Calu3 (cell line): ENCODE results near the gene LACTB. TPM values are rescaled to one million over a fixed set of nuclear protein-coding genes. Genes with fewer than 3 reads are reported as not detected.

Experiments
- BruUV-seq: library from RNA; stranded (reverse); fragments of 400-500 nt; replicated peaks from 2 replicates; lab custom pipeline; 2021; lab: Mats Ljungman, UMichigan
- CTCF ChIA-PET: fragments of 300-600 bp; sonication (Branson Sonifier 250); formaldehyde crosslinking; loops from one replicate; lab custom pipeline; 2022; ENCODE audit warnings: antibody characterized with exemption; lab: Charles Lee
- DNase-seq: peaks from one replicate; pipeline ENCODE4 v3.0.0; 2022
- H3K27ac Mint-ChIP-seq: one replicate; pipeline ENCODE4 v1.8.0; 2022; ENCODE audit warnings: mixed read lengths; ENCODE audit not compliant: unreplicated experiment
- H3K27me3 Mint-ChIP-seq: one replicate; pipeline ENCODE4 v1.8.0; 2022; ENCODE audit warnings: mixed read lengths; ENCODE audit not compliant: unreplicated experiment
- H3K36me3 Mint-ChIP-seq: one replicate; pipeline ENCODE4 v1.8.0; 2022; ENCODE audit warnings: mild to moderate bottlenecking, moderate library complexity, mixed read lengths; ENCODE audit not compliant: insufficient read depth, unreplicated experiment
- H3K4me1 Mint-ChIP-seq: one replicate; pipeline ENCODE4 v1.8.0; 2022; ENCODE audit warnings: mild to moderate bottlenecking, low read depth, mixed read lengths; ENCODE audit not compliant: unreplicated experiment
- H3K4me3 Mint-ChIP-seq: one replicate; pipeline ENCODE4 v1.8.0; 2022; ENCODE audit warnings: mild to moderate bottlenecking, low read depth, moderate library complexity, mixed read lengths; ENCODE audit not compliant: unreplicated experiment
- H3K9me3 Mint-ChIP-seq: one replicate; pipeline ENCODE4 v1.8.0; 2022; ENCODE audit warnings: low read depth, mixed read lengths; ENCODE audit not compliant: unreplicated experiment
- CTCF ChIP-seq: fragments of 200-600 bp; IDR thresholded peaks from one replicate; pipeline ENCODE4 v1.8.0; 2022; ENCODE audit warnings: antibody characterized with exemption; ENCODE audit not compliant: unreplicated experiment
- intact Hi-C: fragments of 100-400 bp; cut with micrococcal nuclease; formaldehyde crosslinking; loops from one replicate; pipeline ENCODE4 v1.10.0; 2022; ENCODE audit not compliant: unreplicated experiment
- total RNA-seq: library from RNA; stranded (reverse); gene quantifications from 2 replicates; pipeline ENCODE4 v1.2.3, GENCODE V29; 2022

Gene LACTB
- total RNA-seq, 1 experiment from 2014 or later = 16.1 TPM

- no TSS peak for BruUV-seq
- DNase-seq = no peak
- TF ChIP-seq CTCF = no peak
- Mint-ChIP-seq H3K4me3 (no peak overlapping the region), H3K27ac (no peak overlapping the region), H3K9me3 (no peaks in the 10 kb centered on the region), H3K27me3 (no peaks in the 10 kb centered on the region), H3K36me3 (no peaks in the 10 kb centered on the region), H3K4me1 (no peaks in the 10 kb centered on the region)
- intact Hi-C loops = no loop called here
- CTCF ChIA-PET = interaction anchor here (0.5 kb wide), 1 partner anchor 882 kb away, joined by 3 read pairs; no protein-coding TSS in a partner anchor
These were observed 51.3 kb downstream of the LACTB start for GRCh38 chr15:63172851-63173451.

GRCh38 chr15:63176302-63176701 lies 54.6 kb downstream of the LACTB start:
- H3K9me3 Mint-ChIP-seq = no peaks in the 10 kb centered on the region
- no peak overlapping the region for H3K4me3 Mint-ChIP-seq
- H3K27ac Mint-ChIP-seq = no peak overlapping the region
- no peaks in the 10 kb centered on the region for H3K27me3 Mint-ChIP-seq
- CTCF ChIA-PET = no interaction called here
- BruUV-seq = no TSS peak
- no peaks in the 10 kb centered on the region for H3K4me1 Mint-ChIP-seq
- no peaks in the 10 kb centered on the region for H3K36me3 Mint-ChIP-seq
- no peak for TF ChIP-seq CTCF
- intact Hi-C loops = no loop called here
- DNase-seq = no peak

- intact Hi-C loops = no loop called here
- Mint-ChIP-seq H3K9me3 (no peaks in the 10 kb centered on the region), H3K36me3 (no peaks in the 10 kb centered on the region), H3K27ac (no peak overlapping the region), H3K4me3 (no peak overlapping the region), H3K27me3 (no peaks in the 10 kb centered on the region), H3K4me1 (no peaks in the 10 kb centered on the region)
- CTCF ChIA-PET = interaction anchor here (0.5 kb wide), 1 partner anchor 225 kb away, joined by 3 read pairs; no protein-coding TSS in a partner anchor
- no TSS peak for BruUV-seq
- TF ChIP-seq CTCF = no peak
- no peak for DNase-seq
These were observed 56.4 kb downstream of the LACTB start for GRCh38 chr15:63178034-63178433.

GRCh38 chr15:63180746-63181145 lies 59.1 kb downstream of the LACTB start:
- no peak for TF ChIP-seq CTCF
- no TSS peak for BruUV-seq
- CTCF ChIA-PET = no interaction called here
- Mint-ChIP-seq H3K27ac (no peak overlapping the region), H3K4me3 (no peak overlapping the region), H3K36me3 (no peaks in the 10 kb centered on the region), H3K4me1 (peaks cover 8% of the 10 kb centered on the region), H3K9me3 (no peaks in the 10 kb centered on the region), H3K27me3 (no peaks in the 10 kb centered on the region)
- intact Hi-C loops = no loop called here
- no peak for DNase-seq
